Astrocyte (in vitro differentiated cells and primary cell): ENCODE results near the gene CFTR.

ENCODE experiments used
- CTCF ChIP-seq: IDR thresholded peaks from 2 replicates; pipeline ENCODE4 v1.5.1; 2011; ENCODE audit warnings: low read depth, mild to moderate bottlenecking, inconsistent platforms, low read length, moderate library complexity; ENCODE audit not compliant: insufficient read depth
- EZH2 ChIP-seq: IDR thresholded peaks from 2 replicates; pipeline ENCODE4 v1.6.1; 2012; ENCODE audit warnings: mild to moderate bottlenecking, low read length, inconsistent platforms; ENCODE audit not compliant: insufficient read depth

GRCh38 chr7:117572856-117573620 is 93.2 kb downstream of the CFTR start:
- TF ChIP-seq CTCF: no peak
- no peak for TF ChIP-seq EZH2
